HK-2 (cell line): ENCODE data around the gene PDK1.
"Not testable (repeated sequence)": the region's sequence is repeated elsewhere in the genome, so short reads cannot be mapped to it uniquely, and the experiment has no call there.

Experiments used
- DNase-seq: peaks from one replicate; pipeline ENCODE4 v3.0.0-alpha.2; 2018; ENCODE audit not compliant: unreplicated experiment

Gene PDK1

DNA sequence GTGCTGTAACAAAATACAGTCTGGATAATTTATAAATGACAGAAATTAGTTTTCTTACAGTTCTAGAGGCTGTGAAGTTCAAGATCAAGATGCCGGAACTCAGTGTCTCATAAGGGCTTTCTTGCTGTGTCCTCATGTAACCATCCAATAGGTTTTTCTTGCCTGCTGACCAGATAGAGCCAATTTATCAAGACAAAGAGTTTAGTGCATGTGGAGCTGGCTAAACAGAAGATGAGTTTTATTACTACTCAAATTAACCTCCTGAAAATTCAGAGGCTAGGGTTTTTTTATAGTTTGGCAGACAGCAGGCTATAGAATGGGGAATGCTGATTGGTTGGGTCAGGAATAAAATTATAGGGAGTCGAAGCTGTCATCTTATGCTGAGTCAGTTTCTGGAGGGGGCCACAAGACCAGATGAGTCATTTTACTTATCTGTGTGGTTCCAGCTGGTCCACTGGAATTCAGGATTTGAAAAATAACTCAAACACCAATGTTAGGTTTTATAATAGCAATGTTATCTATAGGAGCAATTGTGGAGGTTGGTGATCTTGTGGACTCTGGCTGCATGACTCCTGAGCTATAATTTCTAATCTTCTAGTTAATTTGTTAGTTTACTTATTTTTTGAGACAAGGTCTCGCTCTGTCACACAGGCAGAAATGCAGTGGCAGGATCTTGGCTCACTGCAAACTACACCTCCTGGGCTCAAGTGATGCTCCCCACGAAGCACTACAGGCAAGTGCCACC lies 3.2 kb upstream of the PDK1 start:
- peak; percentile 27 for DNase-seq

- DNase-seq, result peak; percentile 20
Observed at GRCh38 chr2:172554352-172555271, 1.3 kb upstream of the PDK1 start.

DNA sequence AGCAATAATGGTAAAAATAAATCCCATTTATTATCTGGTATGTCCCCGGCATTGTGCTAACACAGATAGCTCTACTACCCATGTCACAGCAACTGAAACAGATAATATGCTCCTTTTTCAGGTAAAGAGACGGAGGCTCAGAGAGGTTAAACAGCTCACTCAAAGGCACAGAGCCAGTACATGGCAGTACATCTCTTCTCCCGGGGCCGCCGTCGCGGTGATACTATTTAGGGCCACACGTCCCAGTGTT lies 693 bp upstream of the PDK1 start:
- no peak for DNase-seq

DNA sequence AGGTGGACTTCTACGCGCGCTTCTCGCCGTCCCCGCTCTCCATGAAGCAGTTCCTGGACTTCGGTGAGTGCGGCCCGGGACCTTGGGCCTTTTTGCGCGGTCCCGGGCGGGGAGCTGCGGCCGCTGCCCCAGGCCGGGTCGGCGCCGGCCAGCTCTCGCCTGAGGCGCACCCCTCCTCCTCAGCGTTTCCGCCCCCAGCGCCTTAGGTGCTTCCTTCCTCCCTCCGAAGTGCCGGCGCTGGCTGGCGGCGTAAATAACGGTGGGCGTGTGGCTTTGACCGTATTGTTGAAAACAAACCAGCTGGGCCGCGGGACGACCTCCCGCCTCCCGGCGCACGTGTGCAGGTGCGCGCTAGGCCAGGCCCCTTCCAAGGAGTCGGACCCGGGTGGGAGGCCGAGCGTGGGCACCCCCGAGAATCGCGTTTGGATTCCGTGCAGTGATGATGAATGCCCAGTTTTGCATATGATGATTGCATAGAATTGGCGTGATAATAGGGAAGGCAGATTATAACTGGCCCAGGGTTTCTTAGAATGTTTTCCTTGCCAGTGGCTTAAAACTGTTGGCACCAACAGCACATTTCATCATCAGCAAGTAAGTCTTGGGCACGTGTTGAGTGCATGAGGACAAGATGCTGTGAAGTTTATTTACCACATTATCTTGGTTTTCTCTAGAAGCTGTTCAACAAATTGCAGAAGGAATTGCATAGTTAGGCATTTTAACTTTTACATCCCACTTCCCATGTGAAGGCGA lies 569 bp downstream of the PDK1 start:
- DNase-seq, result peak; percentile 67

- no peak for DNase-seq
Observed at GRCh38 chr2:172558372-172558771, 2.5 kb downstream of the PDK1 start.

- no peak for DNase-seq
Observed at GRCh38 chr2:172560721-172561120, 4.8 kb downstream of the PDK1 start.

GRCh38 chr2:172561270-172561669 lies 5.4 kb downstream of the PDK1 start:
- DNase-seq, result no peak

- DNase-seq, result no peak
Observed at GRCh38 chr2:172562298-172562697, 6.4 kb downstream of the PDK1 start.

GRCh38 chr2:172564376-172564775 lies 8.5 kb downstream of the PDK1 start:
- no peak for DNase-seq

DNA sequence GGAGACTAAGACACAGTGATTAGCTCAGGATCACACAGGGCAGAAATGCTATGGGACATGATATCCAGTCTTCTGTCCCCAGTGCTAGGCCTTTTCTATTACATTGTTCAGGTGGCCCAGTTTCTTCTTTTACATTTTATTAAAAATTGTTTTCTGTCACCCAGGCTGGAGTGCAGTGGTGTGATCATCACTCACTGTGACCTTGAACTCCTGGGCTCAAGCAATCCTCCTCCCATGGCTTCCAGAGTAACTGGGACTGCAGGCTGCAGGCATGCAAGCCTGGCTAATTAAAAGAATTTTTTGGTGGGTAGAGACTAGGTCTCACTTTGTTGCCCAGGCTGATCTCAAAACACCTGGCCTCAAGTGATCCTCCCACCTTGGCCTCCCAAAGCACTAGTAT lies 15.4 kb downstream of the PDK1 start:
- DNase-seq, result no peak

- no peak for DNase-seq
Observed at GRCh38 chr2:172572981-172573380, 17.1 kb downstream of the PDK1 start.

DNA sequence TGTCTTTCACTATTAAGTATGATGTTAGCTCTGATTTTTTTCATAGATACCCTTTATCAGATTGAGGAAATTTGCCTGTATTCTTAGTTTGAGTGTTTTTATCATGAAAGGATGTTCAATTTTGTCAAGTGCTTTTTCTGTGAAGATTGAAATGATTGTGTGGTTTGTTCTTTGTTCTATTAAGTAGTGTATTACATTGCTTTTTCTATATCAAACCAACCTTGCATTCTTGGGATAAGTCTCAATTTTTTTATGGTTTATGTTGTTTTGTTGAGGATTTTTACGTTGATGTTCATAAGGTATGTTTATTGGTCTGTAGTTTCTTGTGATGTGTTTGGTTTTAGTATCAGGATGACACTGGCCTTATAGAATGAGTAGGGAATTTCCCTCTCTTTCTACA lies 19.1 kb downstream of the PDK1 start:
- DNase-seq, result no peak

DNA sequence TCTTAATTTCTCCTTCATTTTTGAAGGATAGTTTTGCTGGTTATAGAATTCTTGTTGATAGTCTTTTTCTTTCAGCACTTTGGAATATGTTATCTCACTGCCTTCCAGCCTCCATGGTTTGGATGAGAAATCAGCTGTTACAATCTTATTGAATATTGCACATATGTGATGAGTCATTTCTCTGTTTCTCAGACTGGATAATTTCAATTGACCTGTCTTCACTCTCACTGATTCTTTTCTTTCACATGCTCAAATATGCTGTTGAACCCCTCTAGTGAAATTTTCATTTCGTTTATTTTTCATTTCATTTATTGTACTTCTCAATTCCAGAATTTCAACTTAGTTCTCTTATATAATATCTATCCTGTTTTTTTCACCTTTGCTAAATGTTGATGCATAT lies 22.2 kb downstream of the PDK1 start:
- no peak for DNase-seq

GRCh38 chr2:172578860-172579512 lies 23.1 kb downstream of the PDK1 start:
- DNase-seq, result no peak

- no peak for DNase-seq
Observed at GRCh38 chr2:172580544-172580943, 24.7 kb downstream of the PDK1 start.

- DNase-seq, result no peak
Observed at GRCh38 chr2:172582656-172583055, 26.8 kb downstream of the PDK1 start.

- no peak for DNase-seq
Observed at GRCh38 chr2:172586245-172586891, 30.5 kb downstream of the PDK1 start.

DNA sequence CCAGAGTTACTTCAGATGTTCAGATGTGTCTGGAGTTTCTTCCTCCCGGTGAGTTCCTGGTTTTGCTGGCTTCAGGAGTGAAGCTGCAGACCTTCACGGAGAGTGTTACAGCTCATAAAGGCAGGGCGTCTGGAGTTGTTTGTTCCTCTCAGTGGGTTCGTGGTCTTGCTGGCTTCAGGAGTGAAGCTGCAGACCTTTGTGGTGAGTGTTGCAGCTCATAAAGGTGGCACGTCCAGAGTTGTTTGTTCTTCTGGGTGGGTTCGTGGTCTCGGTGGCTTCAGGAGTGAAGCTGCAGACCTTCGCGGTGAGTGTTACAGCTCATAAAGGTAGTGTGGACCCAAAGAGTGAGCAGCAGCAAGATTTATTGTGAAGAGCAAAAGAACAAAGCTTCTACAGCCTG lies 31.3 kb downstream of the PDK1 start:
- not testable (repeated sequence) for DNase-seq

GRCh38 chr2:172588931-172589330 lies 33.0 kb downstream of the PDK1 start:
- DNase-seq, result peak; percentile 42

DNA sequence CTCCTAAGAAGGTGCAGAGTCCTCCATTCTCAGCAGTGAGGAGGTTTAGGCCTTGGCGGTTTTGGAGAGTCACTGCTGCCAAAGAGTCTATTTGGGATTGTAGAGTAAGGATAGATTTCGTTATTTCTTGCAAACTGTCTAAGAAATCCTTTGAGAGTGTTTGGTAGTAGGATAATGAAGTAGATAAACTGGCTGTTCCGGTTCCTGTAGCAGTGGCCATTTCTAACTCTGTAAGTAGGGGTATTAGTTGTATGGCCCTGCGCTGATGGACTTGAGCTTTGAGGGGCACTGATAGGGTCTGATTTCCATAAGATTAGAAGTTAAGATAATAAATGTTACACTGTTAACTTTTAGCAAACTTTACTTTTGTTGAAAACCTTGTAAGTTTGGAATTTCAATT lies 35.5 kb downstream of the PDK1 start:
- DNase-seq, result not testable (repeated sequence)

GRCh38 chr2:172592190-172592589 lies 36.3 kb downstream of the PDK1 start:
- not testable (repeated sequence) for DNase-seq

DNA sequence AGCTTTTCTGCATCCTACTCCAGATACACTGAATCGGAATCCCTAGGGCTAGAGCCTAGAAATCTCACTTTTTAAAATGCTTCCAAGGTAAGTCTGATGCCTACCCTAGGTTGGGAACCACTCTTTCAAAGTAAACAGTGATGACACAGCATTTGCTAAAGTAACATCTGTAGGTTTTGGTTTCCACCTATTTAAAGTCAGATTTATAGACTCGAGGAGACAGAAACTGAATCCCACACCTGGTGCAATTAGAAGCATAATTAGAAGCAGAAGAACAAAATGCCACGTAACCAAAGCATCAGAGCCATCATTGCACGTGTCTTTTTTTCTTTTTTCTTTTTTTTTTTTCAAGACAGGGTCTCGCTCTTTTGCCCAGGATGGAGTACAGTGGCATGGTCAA lies 40.9 kb downstream of the PDK1 start:
- DNase-seq, result no peak
